Thoracic aorta (tissue), 2 donors: ENCODE data around the gene SS18. TPM values are rescaled to one million over a fixed set of nuclear protein-coding genes. Genes with fewer than 3 reads are reported as not detected.
"Not testable (repeated sequence)": the region's sequence is repeated elsewhere in the genome, so short reads cannot be mapped to it uniquely, and the experiment has no call there.

Experiments used
- ATAC-seq: fragments of 150-250 bp; one replicate; pipeline ENCODE4 v1.8.0; 2017; ENCODE audit warnings: low read depth; ENCODE audit not compliant: insufficient number of reproducible peaks, low FRiP score
- DNase-seq: peaks from one replicate; pipeline ENCODE4 v3.0.0-alpha.2; 2020; ENCODE audit warnings: low spot score
- H3K27ac ChIP-seq, 2 donors: fragments of 200-600 bp; sonication (generic); 1 replicate in 1 of 2; 2 replicates in 1 of 2; pipeline ENCODE4 v1.5.1; 2016; ENCODE audit warnings: mild to moderate bottlenecking in 2 of 2, moderate library complexity in 2 of 2
- H3K27me3 ChIP-seq: fragments of 200-600 bp; sonication (generic); replicated peaks from 2 replicates; pipeline ENCODE4 v1.6.0; 2016; ENCODE audit warnings: mild to moderate bottlenecking; ENCODE audit not compliant: insufficient read depth
- H3K36me3 ChIP-seq: fragments of 200-600 bp; sonication (generic); one replicate; pipeline ENCODE4 v1.5.1; 2016
- H3K4me1 ChIP-seq, 2 donors: fragments of 200-600 bp; sonication (generic); 1 replicate in 1 of 2; 2 replicates in 1 of 2; pipeline versions ENCODE4 v1.5.1 to v1.6.0; 2016; ENCODE audit warnings: low read depth in 2 of 2, mild to moderate bottlenecking in 1 of 2; ENCODE audit not compliant: control insufficient read depth in 1 of 2
- H3K4me3 ChIP-seq: fragments of 200-600 bp; sonication (generic); 2 replicates; pipeline ENCODE4 v1.5.1; 2016; ENCODE audit warnings: mild to moderate bottlenecking
- H3K9me3 ChIP-seq: fragments of 200-600 bp; sonication (generic); 2 replicates; pipeline ENCODE4 v1.5.1; 2016
- CTCF ChIP-seq: fragments of 200-600 bp; sonication (generic); IDR thresholded peaks from one replicate; pipeline ENCODE4 v1.5.1; 2019; ENCODE audit warnings: antibody characterized with exemption
- total RNA-seq, 2 donors: library from RNA; depleted of rRNA; stranded (reverse); fragments of >200 nt; gene quantifications; one replicate each; pipeline versions ENCODE4 v1.1.0 to v1.2.3, GENCODE V29; 2016

The SS18 gene, protein sequence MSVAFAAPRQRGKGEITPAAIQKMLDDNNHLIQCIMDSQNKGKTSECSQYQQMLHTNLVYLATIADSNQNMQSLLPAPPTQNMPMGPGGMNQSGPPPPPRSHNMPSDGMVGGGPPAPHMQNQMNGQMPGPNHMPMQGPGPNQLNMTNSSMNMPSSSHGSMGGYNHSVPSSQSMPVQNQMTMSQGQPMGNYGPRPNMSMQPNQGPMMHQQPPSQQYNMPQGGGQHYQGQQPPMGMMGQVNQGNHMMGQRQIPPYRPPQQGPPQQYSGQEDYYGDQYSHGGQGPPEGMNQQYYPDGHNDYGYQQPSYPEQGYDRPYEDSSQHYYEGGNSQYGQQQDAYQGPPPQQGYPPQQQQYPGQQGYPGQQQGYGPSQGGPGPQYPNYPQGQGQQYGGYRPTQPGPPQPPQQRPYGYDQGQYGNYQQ
- 100 to 1,000 TPM in 1 of 2 donors, 10 to 100 TPM in 1; 85.0 to 118 TPM for total RNA-seq

GRCh38 chr18:26090130-26091046 lies at the start of gene SS18:
Gene SS18 (minus strand): TSS chr18:26090613. CDS start chr18:26090569, 44 bp downstream.
- Histone ChIP-seq H3K27me3 (no peaks in the 10 kb centered on the region), H3K4me3 (peak within 1 kb of the TSS; percentile 99), H3K27ac (peak within 1 kb of the TSS; percentile 99), H3K9me3 (no peaks in the 10 kb centered on the region), H3K4me1 (peaks cover 17 to 19% of the 10 kb centered on the region in 2 donors), H3K36me3 (no peaks in the 10 kb centered on the region)
- TF ChIP-seq CTCF, result no peak
- DNase-seq, result peak; percentile 80
- peak; percentile 90 for ATAC-seq

DNA sequence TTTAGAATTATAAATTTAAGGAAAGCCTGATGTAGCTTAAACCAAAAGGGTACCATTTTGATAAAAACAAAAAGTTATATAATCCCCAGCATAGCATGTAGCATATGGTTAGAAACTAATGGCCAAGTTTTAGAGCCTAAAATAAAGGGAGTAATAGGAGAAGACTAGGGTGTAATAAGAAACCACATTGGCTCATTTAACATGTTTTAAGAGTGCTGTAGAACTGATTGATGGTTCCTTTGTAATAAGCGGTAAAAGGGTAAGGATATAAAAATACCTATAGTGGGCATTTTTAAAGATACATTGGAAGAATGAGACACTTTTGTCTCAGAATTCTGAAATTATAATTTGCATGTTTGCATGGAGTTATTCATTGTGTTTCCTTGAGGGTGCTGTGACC lies 45.1 kb upstream of the SS18 start:
- ATAC-seq, result no peak
- no peak overlapping the region for H3K27ac ChIP-seq
- H3K4me3 ChIP-seq, result no peak overlapping the region

GRCh38 chr18:26134107-26134506 lies 43.7 kb upstream of the SS18 start:
- Histone ChIP-seq H3K36me3 (no peaks in the 10 kb centered on the region), H3K4me1 (no peaks in the 10 kb centered on the region), H3K27me3 (no peaks in the 10 kb centered on the region), H3K27ac (no peak overlapping the region), H3K4me3 (peak overlapping the region; percentile 33), H3K9me3 (no peaks in the 10 kb centered on the region)
- TF ChIP-seq CTCF, result no peak
- ATAC-seq (no peak), DNase-seq (no peak)

More for the DNA sequence above, 45.1 kb upstream of the SS18 start:
- Histone ChIP-seq H3K36me3 (no peaks in the 10 kb centered on the region), H3K27me3 (no peaks in the 10 kb centered on the region), H3K9me3 (no peaks in the 10 kb centered on the region), H3K4me1 (no peaks in the 10 kb centered on the region)
- TF ChIP-seq CTCF, result no peak
- no peak for DNase-seq

GRCh38 chr18:26133652-26134051 lies 43.2 kb upstream of the SS18 start, which contains the start of gene PSMA8:
Gene PSMA8 (plus strand): TSS chr18:26133869. CDS start chr18:26133966, 97 bp downstream.
- no peak for ATAC-seq
- no peaks in the 10 kb centered on the region for H3K36me3 ChIP-seq
- no peak for DNase-seq
- H3K4me3 ChIP-seq, result peak within 1 kb of the TSS; percentile 33
- H3K27me3 ChIP-seq, result no peaks in the 10 kb centered on the region
- no peak for TF ChIP-seq CTCF
- H3K27ac ChIP-seq, result no peak within 1 kb of the TSS
- H3K4me1 ChIP-seq, result no peaks in the 10 kb centered on the region
- no peaks in the 10 kb centered on the region for H3K9me3 ChIP-seq

- DNase-seq, H3K27ac ChIP-seq, ATAC-seq, H3K4me1 ChIP-seq, H3K36me3 ChIP-seq, H3K9me3 ChIP-seq, H3K27me3 ChIP-seq, H3K4me3 ChIP-seq: not testable (repeated sequence)
These were observed 37.8 kb upstream of the SS18 start for GRCh38 chr18:26128192-26128591.
